Tibial nerve (tissue), 4 donors: ENCODE results near the gene VGLL3.
A peak's percentile ranks its signal among the peaks of the same experiment; 100 is the strongest.

Experiments
- EP300 ChIP-seq, 2 donors: sonication (generic); formaldehyde crosslinking; IDR thresholded peaks; one replicate each; pipeline ENCODE4 v1.6.1; 2017; ENCODE audit warnings: antibody characterized with exemption in 2 of 2, mild to moderate bottlenecking in 1 of 2
- POLR2A ChIP-seq, 2 donors: fragments of 450-650 bp; IDR thresholded peaks; one replicate each; pipeline ENCODE4 v1.6.1; 2017; ENCODE audit warnings: antibody characterized with exemption in 2 of 2, mild to moderate bottlenecking in 2 of 2, moderate library complexity in 2 of 2
- TF ChIP-seq, protein P1 (sequence below), 5 experiments: fragments of 200-600 bp in 3 of 5; fragments of 450-650 bp in 2 of 5; sonication (generic) in 3 of 5; IDR thresholded peaks; one replicate each; pipeline ENCODE4 v1.5.1; 2016 to 2019; ENCODE audit warnings: antibody characterized with exemption in 5 of 5, mild to moderate bottlenecking in 3 of 5, moderate library complexity in 2 of 5

DNA sequence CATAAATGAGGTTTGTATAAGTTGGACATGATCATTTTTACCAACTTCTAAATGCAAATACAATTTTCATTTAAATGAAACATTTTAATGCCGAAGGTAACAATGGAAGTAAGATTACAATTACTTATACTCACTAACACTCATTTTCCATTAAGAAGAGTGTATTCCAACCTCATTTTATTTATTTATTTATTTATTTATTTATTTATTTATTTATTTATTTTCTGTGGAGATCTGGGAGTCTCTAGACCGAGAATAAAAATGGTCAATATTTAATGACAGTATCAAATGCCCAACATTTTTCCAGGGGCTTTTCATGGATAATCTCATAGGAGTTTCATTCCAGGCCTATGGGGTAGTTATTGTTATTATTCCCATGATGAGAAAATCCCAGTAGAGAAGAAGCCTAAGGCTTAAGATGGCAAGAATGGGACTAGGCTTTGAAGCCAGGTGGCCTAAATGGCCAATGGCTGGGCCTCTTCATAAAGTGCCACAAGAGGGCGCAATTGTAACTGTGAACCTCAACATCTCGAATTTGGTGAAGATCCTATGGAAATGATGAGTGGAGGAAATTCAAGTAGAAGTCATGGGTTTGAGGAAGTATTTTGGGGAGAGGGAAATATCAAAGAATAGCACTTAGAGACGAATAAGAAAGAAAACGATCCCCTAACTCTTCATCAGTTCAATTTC is 21.3 kb downstream of the VGLL3 start:
- TF ChIP-seq, protein P1, sequence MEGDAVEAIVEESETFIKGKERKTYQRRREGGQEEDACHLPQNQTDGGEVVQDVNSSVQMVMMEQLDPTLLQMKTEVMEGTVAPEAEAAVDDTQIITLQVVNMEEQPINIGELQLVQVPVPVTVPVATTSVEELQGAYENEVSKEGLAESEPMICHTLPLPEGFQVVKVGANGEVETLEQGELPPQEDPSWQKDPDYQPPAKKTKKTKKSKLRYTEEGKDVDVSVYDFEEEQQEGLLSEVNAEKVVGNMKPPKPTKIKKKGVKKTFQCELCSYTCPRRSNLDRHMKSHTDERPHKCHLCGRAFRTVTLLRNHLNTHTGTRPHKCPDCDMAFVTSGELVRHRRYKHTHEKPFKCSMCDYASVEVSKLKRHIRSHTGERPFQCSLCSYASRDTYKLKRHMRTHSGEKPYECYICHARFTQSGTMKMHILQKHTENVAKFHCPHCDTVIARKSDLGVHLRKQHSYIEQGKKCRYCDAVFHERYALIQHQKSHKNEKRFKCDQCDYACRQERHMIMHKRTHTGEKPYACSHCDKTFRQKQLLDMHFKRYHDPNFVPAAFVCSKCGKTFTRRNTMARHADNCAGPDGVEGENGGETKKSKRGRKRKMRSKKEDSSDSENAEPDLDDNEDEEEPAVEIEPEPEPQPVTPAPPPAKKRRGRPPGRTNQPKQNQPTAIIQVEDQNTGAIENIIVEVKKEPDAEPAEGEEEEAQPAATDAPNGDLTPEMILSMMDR (IDR thresholded peaks at IDR 0.05), result peak in 2 of 5 experiments; percentile 42 to 51
- TF ChIP-seq EP300 (IDR thresholded peaks at IDR 0.05), result no peak
- no peak for TF ChIP-seq POLR2A (IDR thresholded peaks at IDR 0.05)
